GM12874 (cell line): ENCODE measurements around the gene NSD1.

ENCODE experiments used
- TF ChIP-seq, protein P1 (sequence below): IDR thresholded peaks from 2 replicates; pipeline ENCODE4 v1.5.1; 2011; ENCODE audit warnings: low read depth, mild to moderate bottlenecking, control low read depth, low read length, moderate library complexity; ENCODE audit not compliant: insufficient read depth

NSD1 gene

DNA sequence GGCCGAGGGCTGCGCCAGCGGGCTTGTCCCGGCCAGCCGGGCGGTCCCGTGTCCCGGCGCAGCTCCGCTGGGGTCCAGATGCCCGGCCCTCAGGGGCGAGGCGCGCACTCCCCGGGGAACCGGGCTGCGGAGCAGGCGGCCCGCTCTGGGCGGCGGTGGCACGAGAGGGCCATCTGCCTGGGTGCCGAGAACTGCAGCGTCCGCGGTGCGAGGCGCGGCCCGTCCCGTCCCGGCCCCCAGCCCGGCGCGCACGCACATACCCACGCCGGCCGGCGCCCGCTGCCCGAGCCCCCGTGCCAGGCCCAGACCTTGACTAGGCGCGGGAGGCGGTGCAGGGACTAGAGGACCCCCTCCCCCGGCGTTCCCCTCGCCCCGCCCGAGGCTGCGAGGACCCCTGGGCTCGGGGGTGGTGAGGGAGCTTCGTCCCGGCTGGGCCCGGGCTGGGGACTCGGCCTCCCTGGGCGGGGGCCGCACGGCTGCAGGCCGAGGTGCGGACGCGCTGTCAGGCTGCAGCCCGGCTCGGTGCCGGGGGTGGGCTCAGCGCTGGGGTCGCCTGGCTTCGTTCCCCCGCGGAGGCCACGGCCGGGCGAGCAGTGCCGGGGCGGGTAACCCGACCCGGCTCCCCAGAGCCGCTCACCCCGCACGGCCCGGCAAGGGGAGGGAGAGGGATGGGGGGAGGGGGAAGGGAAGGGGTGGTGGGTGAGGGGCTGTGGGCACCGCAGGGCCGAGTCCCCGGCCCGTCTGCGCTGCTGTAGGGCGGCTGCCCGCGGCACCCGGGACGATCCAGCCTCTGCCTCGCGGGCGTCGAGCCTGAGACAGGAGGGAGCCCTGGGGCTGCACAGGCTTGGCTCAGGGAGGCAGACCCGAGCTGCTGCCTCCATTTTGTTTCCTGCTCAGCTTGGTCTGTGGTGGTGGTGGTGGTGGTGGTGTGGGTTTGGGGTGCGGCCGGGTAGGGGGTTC is 1.2 kb upstream of the NSD1 start:
- TF ChIP-seq, protein P1, sequence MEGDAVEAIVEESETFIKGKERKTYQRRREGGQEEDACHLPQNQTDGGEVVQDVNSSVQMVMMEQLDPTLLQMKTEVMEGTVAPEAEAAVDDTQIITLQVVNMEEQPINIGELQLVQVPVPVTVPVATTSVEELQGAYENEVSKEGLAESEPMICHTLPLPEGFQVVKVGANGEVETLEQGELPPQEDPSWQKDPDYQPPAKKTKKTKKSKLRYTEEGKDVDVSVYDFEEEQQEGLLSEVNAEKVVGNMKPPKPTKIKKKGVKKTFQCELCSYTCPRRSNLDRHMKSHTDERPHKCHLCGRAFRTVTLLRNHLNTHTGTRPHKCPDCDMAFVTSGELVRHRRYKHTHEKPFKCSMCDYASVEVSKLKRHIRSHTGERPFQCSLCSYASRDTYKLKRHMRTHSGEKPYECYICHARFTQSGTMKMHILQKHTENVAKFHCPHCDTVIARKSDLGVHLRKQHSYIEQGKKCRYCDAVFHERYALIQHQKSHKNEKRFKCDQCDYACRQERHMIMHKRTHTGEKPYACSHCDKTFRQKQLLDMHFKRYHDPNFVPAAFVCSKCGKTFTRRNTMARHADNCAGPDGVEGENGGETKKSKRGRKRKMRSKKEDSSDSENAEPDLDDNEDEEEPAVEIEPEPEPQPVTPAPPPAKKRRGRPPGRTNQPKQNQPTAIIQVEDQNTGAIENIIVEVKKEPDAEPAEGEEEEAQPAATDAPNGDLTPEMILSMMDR: no peak

GRCh38 chr5:177133853-177134696 is 502 bp downstream of the NSD1 start:
- TF ChIP-seq, protein P1: no peak

GRCh38 chr5:177134697-177135225 is 1.2 kb downstream of the NSD1 start:
- TF ChIP-seq, protein P1: no peak

GRCh38 chr5:177140312-177140711 is 6.7 kb downstream of the NSD1 start:
- TF ChIP-seq, protein P1: no peak

- TF ChIP-seq, protein P1: no peak
Observed at GRCh38 chr5:177141496-177141895, 7.9 kb downstream of the NSD1 start.

DNA sequence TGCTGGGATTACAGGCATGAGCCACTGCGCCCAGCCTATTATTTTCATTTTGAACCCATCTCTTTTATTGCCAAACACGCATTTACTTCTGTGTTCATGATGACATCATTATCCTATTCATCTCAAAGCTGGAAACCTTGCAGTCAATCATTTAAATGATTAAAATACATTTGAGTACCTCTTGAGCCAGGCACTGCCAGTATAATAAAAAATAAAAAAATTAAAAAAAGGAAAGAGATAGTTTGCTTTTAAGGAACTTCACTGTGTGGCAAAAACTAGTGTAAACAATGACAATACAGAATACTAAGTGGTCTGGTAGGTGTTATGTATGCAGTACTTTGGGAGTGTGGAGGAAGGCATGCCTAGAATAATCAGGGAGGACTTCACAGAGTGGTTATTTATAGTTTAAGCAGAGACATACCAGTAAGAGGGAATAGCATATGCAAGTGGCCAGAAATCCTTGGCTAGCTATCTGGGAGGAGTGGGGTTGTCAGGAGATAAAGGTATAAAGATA is 8.6 kb downstream of the NSD1 start:
- TF ChIP-seq, protein P1: no peak

- TF ChIP-seq, protein P1: no peak
Observed at GRCh38 chr5:177142778-177143177, 9.2 kb downstream of the NSD1 start.
